Glutamatergic neuron (in vitro differentiated cells): ENCODE data around the gene CCDC74A. TPM values are rescaled to one million over a fixed set of nuclear protein-coding genes. Genes with fewer than 3 reads are reported as not detected.
"Not testable (repeated sequence)": the region's sequence is repeated elsewhere in the genome, so short reads cannot be mapped to it uniquely, and the experiment has no call there.

Experiments used
- DNase-seq: peaks from one replicate; pipeline ENCODE4 v3.0.0; 2022
- H3K27ac Mint-ChIP-seq: one replicate; pipeline ENCODE4 v1.8.0; 2020; ENCODE audit warnings: mild to moderate bottlenecking, mixed read lengths, inconsistent platforms; ENCODE audit not compliant: unreplicated experiment
- H3K27me3 Mint-ChIP-seq: one replicate; pipeline ENCODE4 v1.8.0; 2020; ENCODE audit warnings: mild to moderate bottlenecking, moderate library complexity, mixed read lengths, inconsistent platforms; ENCODE audit not compliant: unreplicated experiment
- H3K36me3 Mint-ChIP-seq: one replicate; pipeline ENCODE4 v1.8.0; 2020; ENCODE audit warnings: mild to moderate bottlenecking, mixed read lengths, inconsistent platforms; ENCODE audit not compliant: unreplicated experiment
- H3K4me1 Mint-ChIP-seq: one replicate; pipeline ENCODE4 v1.8.0; 2020; ENCODE audit warnings: mild to moderate bottlenecking, low read depth, mixed read lengths, inconsistent platforms; ENCODE audit not compliant: unreplicated experiment
- H3K4me3 Mint-ChIP-seq: one replicate; pipeline ENCODE4 v1.8.0; 2020; ENCODE audit warnings: mild to moderate bottlenecking, mixed read lengths, inconsistent platforms; ENCODE audit not compliant: unreplicated experiment
- H3K9me3 Mint-ChIP-seq: one replicate; pipeline ENCODE4 v1.8.0; 2020; ENCODE audit warnings: mild to moderate bottlenecking, moderate library complexity, mixed read lengths, inconsistent platforms; ENCODE audit not compliant: unreplicated experiment
- CTCF ChIP-seq: fragments of 200-600 bp; sonication (generic); IDR thresholded peaks from one replicate; pipeline ENCODE4 v1.5.0; 2021; ENCODE audit not compliant: partially characterized antibody, unreplicated experiment
- total RNA-seq: library from RNA; stranded (reverse); fragmentation: NEBNext Ultra II Directional; extraction: Animal tissue kit (Norgen Biotek cat#: 25700); gene quantifications from one replicate; pipeline ENCODE4 v1.2.1, GENCODE V29; 2021; ENCODE audit not compliant: unreplicated experiment

The CCDC74A gene
- total RNA-seq, 1 donor from 2014 or later: 0.54 TPM

- H3K36me3 Mint-ChIP-seq: no peaks in the 10 kb centered on the region
- peak; percentile 49 for DNase-seq
- TF ChIP-seq CTCF: no peak
- H3K4me1 Mint-ChIP-seq: peaks cover 27% of the 10 kb centered on the region
- peaks cover 9% of the 10 kb centered on the region for H3K27me3 Mint-ChIP-seq
- H3K9me3 Mint-ChIP-seq: peaks cover 6% of the 10 kb centered on the region
- H3K4me3 Mint-ChIP-seq: peak overlapping the region; percentile 62
- H3K27ac Mint-ChIP-seq: peak overlapping the region; percentile 90
These were observed 39.1 kb upstream of the CCDC74A start for GRCh38 chr2:131488306-131489205.

DNA sequence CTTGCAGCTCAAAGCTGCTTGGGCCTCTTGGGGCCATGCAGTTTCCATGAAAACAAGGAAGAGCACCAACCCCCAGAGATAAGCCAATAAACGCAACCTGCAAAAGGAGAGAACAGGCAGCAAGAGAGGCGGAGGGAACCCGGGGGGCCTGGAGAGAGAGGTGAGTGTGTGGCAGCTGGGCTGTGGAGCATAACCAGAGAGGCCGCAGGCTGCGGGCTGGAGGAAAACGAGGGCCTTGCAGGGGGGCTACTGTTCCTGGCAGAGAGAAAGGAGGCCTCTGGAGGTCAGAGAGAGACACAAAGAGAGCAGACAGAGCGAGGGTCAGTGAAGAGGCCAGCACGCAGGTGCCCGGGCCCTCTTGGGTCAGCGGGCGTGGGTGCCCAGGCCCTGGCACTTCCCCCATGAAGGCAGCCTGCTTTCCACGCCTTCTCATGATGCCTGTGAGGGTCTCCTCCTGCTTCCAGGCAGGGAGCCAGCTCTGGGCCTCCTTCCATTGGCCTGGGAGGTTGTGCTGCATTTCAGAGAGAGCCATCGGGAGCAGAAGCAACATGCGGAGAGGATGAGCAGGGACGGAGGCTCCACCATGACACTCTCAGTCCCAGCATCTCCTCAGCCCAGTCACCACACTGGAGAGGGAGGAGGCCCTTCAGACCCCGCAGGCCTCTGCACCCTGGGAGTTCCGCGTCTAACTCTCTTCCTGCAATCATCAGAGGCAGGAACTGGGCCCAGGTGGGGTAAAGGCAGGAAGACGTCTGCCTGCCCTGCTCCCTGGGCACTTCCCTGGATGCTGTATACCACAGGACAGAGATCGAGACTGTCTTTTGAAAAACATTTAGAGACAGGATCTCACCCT, 36.8 kb upstream of the CCDC74A start:
- peaks cover 18% of the 10 kb centered on the region for H3K4me1 Mint-ChIP-seq
- not testable (repeated sequence) for H3K36me3 Mint-ChIP-seq, H3K9me3 Mint-ChIP-seq
- DNase-seq: peak; percentile 41
- H3K27me3 Mint-ChIP-seq: peaks cover 10% of the 10 kb centered on the region
- peak overlapping the region; percentile 90 for H3K27ac Mint-ChIP-seq
- H3K4me3 Mint-ChIP-seq: peak overlapping the region; percentile 86

GRCh38 chr2:131491469-131491836, 36.2 kb upstream of the CCDC74A start:
- H3K4me3 Mint-ChIP-seq: peak overlapping the region; percentile 86
- H3K4me1 Mint-ChIP-seq: peaks cover 16% of the 10 kb centered on the region
- H3K36me3 Mint-ChIP-seq, DNase-seq, H3K9me3 Mint-ChIP-seq: not testable (repeated sequence)
- peak overlapping the region; percentile 90 for H3K27ac Mint-ChIP-seq
- H3K27me3 Mint-ChIP-seq: peaks cover 10% of the 10 kb centered on the region

DNA sequence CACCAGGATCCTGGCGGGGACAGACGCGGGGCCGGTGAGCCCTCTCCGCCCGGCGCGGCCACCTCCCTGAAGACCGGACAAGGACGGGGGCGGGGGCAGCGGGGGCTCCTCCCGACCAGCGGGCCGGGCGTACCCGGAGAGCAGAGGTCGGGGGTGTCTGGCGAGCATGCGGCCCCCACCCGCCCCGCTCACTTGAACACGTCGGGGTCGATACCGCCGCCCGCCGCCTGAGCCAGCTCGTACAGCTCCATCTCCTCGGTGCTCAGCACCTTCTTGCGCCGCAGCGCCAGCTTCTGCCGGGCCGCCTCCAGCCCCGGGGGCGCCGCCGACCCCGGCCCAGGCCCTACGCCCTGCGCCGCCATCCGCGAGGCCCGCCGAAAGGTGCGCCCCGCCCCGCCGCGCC, 35.7 kb upstream of the CCDC74A start, which contains the start of gene MZT2A:
MZT2A (minus strand) TSS at position 383 of the 403 bp plus-strand sequence; CDS start at position 362, 21 bp downstream.
- peak within 1 kb of the TSS; percentile 98 for H3K4me3 Mint-ChIP-seq
- not testable (repeated sequence) for H3K9me3 Mint-ChIP-seq, H3K36me3 Mint-ChIP-seq, DNase-seq
- H3K4me1 Mint-ChIP-seq: peaks cover 16% of the 10 kb centered on the region
- H3K27me3 Mint-ChIP-seq: peaks cover 10% of the 10 kb centered on the region
- H3K27ac Mint-ChIP-seq: peak within 1 kb of the TSS; percentile 97

DNA sequence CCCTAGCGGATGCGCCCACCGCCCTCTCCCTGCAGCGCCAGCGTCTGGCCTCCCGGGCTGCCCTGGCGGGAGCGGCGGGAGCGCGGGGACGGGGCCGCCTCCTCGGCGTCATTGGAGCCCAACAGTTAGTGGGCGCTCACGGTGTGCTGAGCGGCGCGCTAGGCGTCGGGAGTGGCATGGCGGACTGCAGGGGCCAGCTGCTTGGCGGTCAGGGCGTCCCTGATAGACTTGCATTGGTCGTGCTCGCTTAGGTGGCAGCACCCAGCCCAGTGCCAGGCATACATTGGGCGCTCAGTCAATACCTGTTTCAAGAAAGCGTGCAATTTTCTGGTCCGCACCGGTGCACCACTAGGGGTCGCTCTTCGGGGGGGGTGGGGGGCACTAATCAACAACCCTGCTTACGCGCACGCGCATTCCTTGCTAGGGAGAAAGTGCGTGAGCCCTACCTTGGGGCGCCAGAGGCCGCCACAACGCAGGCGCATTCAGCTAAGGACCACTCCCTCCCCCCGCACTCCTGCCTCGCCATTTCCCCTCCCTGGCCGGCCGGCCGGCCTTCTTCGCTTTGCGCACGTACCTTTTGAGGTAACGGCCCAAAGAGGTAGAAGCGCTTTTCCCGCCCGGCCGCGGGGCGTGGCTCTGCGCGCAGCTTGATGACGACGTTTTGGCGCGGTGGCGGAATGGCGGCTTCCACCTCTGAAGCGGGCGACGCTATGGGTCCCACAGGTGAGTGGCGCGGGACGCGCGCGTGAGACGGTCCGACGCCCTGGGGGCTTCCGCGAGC, 35.1 kb upstream of the CCDC74A start:
- peak; percentile 94 for DNase-seq
- no peaks in the 10 kb centered on the region for H3K36me3 Mint-ChIP-seq
- peaks cover 16% of the 10 kb centered on the region for H3K4me1 Mint-ChIP-seq
- H3K27ac Mint-ChIP-seq: peak overlapping the region; percentile 75
- H3K27me3 Mint-ChIP-seq: peaks cover 10% of the 10 kb centered on the region
- TF ChIP-seq CTCF: peak; percentile 89
- H3K9me3 Mint-ChIP-seq: peaks cover 9% of the 10 kb centered on the region
- H3K4me3 Mint-ChIP-seq: peak overlapping the region; percentile 98
